AML-193 (cell line): ENCODE results near the gene SIRT7.
"Not testable (repeated sequence)": the region's sequence is repeated elsewhere in the genome, so short reads cannot be mapped to it uniquely, and the experiment has no call there.

Experiments
- DNase-seq, 2 experiments: peaks; one replicate each; lab custom pipeline; 2025; lab: John Stamatoyannopoulos, UW

SIRT7 gene

GRCh38 chr17:81920612-81921536 is 2.9 kb upstream of the SIRT7 start:
- DNase-seq, result no peak

GRCh38 chr17:81918832-81919545 is 1.0 kb upstream of the SIRT7 start:
- no peak for DNase-seq

DNA sequence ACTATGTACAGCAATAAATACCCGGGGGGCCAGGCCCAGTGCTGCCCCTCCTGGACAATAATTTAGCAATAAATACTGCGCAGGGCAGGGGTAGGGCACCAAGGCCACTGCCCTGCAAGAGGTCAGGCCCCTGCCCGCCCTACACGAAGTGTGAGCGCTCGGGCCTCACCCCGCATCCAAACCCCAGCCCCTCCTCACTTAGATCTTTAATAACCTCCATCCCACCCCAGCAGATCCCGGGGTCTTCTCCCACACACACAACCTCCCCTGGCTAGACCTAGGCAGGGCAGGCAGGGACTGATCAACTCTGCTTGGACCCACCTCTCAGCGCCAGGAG is 325 bp upstream of the SIRT7 start:
- DNase-seq, result not testable (repeated sequence)

DNA sequence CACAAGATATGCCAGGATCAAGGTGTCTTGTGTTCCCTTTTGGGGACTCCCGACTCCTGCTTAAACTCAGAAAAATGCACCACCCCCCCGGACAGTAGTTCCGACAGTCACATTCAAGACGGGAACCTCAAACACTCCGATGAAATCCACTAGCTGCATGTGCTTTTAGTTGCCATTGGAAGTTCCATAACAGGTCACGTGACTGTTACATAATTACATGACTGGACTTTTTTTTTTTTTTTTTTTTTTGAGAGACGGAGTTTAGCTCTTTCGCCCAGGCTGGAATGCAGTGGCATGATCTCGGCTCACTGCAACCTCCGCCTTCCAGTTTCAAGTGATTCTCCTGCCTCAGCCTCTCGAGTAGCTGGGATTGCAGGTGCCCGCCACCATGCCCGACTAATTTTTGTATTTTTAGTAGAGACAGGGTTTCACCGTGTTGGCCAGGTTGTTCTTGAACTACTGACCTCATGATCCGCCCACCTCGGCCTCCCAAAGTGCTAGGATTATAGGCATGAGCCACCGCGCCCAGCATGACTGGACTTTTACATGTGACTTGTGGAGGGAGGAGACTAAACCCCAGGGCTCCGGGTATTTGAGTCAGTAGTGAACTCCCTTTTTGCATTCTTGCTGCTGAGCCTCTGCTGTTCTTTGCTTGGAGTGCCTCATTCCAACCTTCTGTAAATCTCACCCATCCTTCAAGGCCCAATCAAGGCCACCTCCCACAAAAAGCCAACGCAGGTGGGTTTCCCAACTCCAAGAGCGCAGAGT is 1.6 kb downstream of the SIRT7 start:
- no peak for DNase-seq

GRCh38 chr17:81915331-81915730 is 2.6 kb downstream of the SIRT7 start:
- no peak for DNase-seq

DNA sequence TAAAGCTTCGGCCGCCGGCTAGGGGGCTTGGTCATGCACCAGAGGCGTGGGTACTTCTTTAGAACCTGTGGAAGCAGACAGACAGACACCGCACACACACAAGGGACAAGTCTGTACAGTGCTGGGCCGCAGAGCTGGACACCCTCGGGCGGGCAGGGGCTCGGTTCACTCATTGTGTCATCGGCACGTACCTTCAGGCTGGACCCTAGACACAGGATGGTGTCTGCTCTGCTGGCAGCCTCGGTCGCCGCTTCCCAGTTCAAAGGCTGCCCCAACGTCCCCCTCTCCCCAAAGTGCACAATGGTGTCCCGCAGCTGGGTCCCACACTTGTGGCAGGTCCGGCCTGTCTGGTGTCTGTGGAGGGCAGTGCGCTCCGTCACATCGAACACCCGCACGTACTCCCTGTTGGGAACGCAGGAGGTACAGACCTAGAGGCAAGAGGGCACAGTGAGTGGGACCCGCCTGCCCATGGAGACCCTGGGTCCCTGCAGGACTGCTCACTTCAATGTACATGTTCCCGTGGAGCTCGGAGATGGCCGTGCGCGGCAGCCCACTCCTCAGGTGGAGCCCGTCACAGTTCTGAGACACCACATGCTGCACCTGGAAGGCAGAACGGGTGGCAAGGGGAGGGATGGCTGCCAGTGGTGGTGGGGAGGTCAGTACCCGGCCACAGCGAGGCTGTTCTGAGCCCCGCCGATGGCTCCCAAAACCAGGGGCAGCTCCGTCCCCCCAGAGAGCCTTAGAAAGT is 3.7 kb downstream of the SIRT7 start:
- no peak for DNase-seq

DNA sequence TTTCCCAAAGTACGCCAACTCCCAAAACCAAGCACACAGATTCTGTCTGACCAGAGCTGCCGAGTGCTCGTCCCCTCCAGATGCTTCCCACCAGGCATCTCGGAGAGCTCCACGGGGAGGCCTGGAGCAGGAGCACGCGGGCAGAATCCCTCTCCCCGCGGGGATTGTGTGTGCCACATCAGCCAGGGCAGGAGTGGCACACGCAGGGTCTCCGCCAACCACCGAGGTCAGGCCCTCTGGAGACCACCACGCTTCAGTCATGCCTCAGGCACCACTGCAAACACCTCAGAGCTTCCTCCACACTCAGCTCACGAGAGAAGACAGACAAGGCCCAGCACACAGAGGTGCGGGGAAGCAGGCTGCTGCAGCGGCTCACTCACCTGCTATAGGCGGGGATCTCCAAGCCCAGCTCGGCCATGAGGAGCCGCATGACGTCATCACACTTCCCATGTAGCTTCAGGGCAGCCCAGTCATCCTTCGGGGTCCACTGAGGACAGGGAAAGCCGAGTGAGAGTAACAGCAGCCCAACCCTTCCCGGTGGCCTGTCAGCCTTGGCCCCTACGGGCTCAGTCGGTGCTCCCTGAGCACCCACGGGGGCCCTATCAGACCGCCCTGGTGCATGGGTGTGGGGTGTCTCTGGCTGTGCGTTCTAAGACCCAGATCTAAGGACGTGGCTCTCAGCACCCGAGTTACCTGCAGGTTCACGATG is 4.4 kb downstream of the SIRT7 start:
- no peak for DNase-seq

- DNase-seq, result no peak
These were observed 5.3 kb downstream of the SIRT7 start for GRCh38 chr17:81912441-81913309.

GRCh38 chr17:81911969-81912368 is 6.0 kb downstream of the SIRT7 start:
- no peak for DNase-seq

DNA sequence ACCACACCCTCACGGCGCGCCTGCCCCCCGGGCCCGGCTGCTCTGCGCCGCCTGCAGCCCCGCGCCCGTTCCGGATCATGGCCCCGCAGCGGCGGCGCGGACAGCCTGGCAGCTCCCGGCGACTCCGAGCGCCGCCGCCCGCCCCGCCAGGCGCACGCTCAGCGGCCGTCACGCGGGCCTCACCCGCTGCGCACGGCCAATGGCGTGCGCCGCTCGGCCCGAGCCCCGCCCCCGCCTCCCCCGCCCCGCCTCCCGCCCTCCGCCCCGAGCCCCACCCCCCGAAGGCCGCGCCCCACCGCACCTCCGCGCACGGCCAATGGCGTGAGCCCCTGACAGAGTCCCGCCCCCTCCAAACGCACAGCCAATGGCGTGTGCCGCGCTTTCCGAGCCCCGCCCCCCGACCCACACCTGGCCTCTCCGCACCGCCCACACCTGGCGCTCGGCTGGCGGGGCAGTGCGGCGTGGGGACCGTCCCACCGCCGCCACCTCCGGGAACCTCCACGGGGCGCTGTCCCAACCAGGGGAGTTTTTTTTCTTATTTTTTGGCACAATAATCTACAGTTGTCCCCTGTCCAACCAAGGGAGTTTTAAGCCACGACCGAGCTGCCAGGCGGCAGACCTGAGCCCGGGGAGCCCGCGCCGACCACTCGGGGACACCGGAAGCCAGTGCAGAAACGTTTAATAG is 6.6 kb downstream of the SIRT7 start, which contains the start of gene PCYT2:
PCYT2 (minus strand) TSS at position 123 of the 685 bp plus-strand sequence; CDS start at position 79, 44 bp downstream.
- DNase-seq, result peak; percentile 76

- DNase-seq, result no peak
These were observed 7.1 kb downstream of the SIRT7 start for GRCh38 chr17:81910840-81911276.

GRCh38 chr17:81909966-81910839 is 7.8 kb downstream of the SIRT7 start:
- peak in 1 of 2 experiments; percentile 18 for DNase-seq

DNA sequence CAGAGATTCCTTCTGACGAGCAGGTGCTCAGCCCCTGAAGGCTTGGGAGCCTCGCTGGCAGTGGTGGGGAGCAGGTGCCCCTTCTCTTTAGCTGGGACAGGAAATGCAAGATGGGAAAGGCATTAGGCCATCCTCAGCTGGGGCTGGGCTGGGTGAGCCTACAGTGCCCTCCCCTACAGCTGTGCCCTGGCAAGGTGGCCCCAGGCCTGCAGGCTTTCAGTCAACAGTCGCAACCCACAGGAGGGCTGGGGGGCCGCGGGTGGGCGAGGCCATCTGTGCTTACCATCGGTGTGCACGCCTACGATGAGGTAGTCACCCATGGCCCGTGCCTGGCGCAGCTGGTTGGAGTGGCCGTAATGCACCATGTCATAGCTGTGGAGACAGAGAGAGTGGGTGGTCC is 8.7 kb downstream of the SIRT7 start:
- no peak for DNase-seq

DNA sequence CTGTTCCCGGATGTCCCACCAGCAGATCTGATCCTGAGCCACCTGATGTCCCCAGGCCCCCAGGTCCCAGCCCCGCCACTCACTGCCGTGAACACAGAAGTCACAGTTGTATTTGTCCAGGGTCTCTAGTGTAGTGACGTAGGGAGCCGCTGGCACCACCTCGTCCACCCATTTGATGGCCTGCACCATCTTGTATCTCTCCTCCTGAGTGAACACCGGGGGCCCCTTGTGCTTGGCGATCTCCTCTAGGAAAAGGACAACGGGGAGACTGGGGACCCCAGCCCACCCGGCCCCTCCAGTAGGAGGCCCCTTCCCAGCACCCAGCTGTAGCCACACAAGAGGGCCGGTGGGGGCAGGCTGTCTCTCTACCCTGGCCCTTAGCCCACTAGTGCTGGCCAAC is 9.2 kb downstream of the SIRT7 start:
- DNase-seq, result no peak

DNA sequence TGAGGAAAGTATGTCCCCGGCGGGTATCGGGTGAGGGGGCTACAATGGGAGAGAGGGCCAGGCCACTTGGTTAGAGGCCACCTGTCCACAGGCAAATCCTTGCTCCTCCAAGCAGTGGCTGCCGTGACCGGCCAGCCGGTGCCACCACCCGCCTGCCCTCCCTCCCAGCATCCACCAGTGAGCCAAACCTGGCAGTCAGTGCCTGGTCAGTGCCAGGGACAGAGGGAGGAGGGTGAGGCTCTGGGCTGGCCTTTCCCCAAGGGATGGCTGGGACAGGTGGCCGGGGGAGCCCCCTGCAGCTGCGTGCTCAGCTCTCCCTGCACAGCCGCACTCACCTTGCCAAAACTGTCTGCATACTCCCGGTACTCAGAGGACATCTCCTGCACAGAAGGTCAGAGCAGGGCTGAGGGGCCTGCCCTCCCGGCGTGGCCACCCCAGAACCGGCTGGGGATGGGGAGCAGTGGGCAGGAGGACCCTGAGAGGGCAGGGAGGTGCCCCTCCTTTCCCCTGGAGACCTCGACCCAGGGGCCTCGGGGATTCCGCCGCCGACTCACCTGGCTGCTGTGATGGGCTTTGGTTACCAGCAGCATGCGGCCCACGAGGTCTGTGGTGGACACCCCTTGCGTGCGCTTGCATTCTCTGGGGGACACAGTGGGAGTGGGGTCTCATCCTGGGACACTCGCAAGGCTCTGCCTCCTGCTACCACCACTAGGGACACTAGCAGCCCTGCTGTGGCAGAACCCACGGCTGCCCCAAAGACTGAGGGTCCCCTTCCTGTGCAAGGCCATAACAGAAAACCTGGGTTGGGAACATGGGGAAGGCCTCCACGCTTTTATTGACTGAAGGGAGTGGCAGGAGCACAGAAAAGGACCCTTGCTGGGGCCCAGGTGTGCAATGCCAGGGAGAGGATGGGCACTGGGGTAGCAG is 10.5 kb downstream of the SIRT7 start:
- DNase-seq, result no peak

- no peak for DNase-seq
These were observed 11.3 kb downstream of the SIRT7 start for GRCh38 chr17:81906476-81907218.

DNA sequence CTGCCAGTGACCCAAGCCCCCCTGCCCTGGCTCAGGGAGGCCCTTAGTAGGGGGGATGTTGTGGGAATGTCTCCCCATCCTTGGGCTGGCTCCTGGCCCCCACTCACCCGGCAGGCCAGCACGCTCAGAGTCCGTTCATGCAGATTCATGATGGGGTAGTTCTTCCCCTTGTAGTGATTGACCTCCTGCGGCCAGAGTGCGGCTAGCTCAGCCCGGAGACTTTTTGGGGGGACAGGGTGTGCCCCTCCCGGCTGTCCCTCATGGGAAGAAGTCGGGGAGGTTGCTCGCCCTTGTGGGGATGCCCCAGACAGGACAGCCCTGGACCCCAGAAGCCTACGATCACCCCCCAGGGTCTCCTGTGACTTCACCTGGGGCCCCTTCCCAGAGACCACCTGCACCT is 12.0 kb downstream of the SIRT7 start:
- no peak for DNase-seq
